CD4-positive, alpha-beta T cell treated with Interleukin-2 at 100 ng/mL for 4 hours (primary cell): Measurements from ENCODE around the gene MAN1A2.
"Not testable (repeated sequence)": the region's sequence is repeated elsewhere in the genome, so short reads cannot be mapped to it uniquely, and the experiment has no call there.

Experiments used
- DNase-seq: peaks from one replicate; pipeline ENCODE4 v3.0.0-alpha.2; 2020; ENCODE audit warnings: low spot score

Gene MAN1A2

GRCh38 chr1:117500584-117500983 lies 133.3 kb downstream of the MAN1A2 start:
- no peak for DNase-seq

GRCh38 chr1:117501281-117501680 lies 134.0 kb downstream of the MAN1A2 start:
- no peak for DNase-seq

- no peak for DNase-seq
These were observed 144.0 kb downstream of the MAN1A2 start for GRCh38 chr1:117511273-117511672.

- DNase-seq, result peak; percentile 43
These were observed 145.6 kb downstream of the MAN1A2 start for GRCh38 chr1:117512728-117513321.

GRCh38 chr1:117523111-117523510 lies 155.9 kb downstream of the MAN1A2 start:
- DNase-seq, result no peak

- DNase-seq, result no peak
These were observed 159.8 kb downstream of the MAN1A2 start for GRCh38 chr1:117527074-117527473.

- DNase-seq, result no peak
These were observed 160.4 kb downstream of the MAN1A2 start for GRCh38 chr1:117527566-117528102.

- no peak for DNase-seq
These were observed 162.4 kb downstream of the MAN1A2 start for GRCh38 chr1:117529683-117530082.

GRCh38 chr1:117531222-117531621 lies 164.0 kb downstream of the MAN1A2 start:
- DNase-seq, result no peak

- peak; percentile 75 for DNase-seq
These were observed 167.8 kb downstream of the MAN1A2 start for GRCh38 chr1:117534995-117535467.

- peak; percentile 22 for DNase-seq
These were observed 168.6 kb downstream of the MAN1A2 start for GRCh38 chr1:117535821-117536220.

GRCh38 chr1:117537291-117537920 lies 170.2 kb downstream of the MAN1A2 start:
- no peak for DNase-seq

GRCh38 chr1:117540532-117540931 lies 173.3 kb downstream of the MAN1A2 start:
- no peak for DNase-seq

- no peak for DNase-seq
These were observed 173.8 kb downstream of the MAN1A2 start for GRCh38 chr1:117541003-117541402.

GRCh38 chr1:117541585-117541984 lies 174.3 kb downstream of the MAN1A2 start:
- DNase-seq, result no peak

GRCh38 chr1:117544509-117545109 lies 177.4 kb downstream of the MAN1A2 start:
- no peak for DNase-seq

- no peak for DNase-seq
These were observed 179.2 kb downstream of the MAN1A2 start for GRCh38 chr1:117546467-117546866.

- DNase-seq, result no peak
These were observed 186.2 kb downstream of the MAN1A2 start for GRCh38 chr1:117553471-117553870.

- DNase-seq, result no peak
These were observed 188.6 kb downstream of the MAN1A2 start for GRCh38 chr1:117555806-117556205.

GRCh38 chr1:117556341-117556740 lies 189.1 kb downstream of the MAN1A2 start:
- no peak for DNase-seq

GRCh38 chr1:117556976-117557375 lies 189.7 kb downstream of the MAN1A2 start:
- no peak for DNase-seq

GRCh38 chr1:117558451-117558850 lies 191.2 kb downstream of the MAN1A2 start:
- not testable (repeated sequence) for DNase-seq

GRCh38 chr1:117559139-117559538 lies 191.9 kb downstream of the MAN1A2 start:
- no peak for DNase-seq
